HEK293 (cell line): ENCODE results near the gene FAM209A.

Source experiments
- BCL11A ChIP-seq: fragments of 450-650 bp; formaldehyde crosslinking; IDR thresholded peaks from 2 replicates; pipeline ENCODE4 v1.5.1; 2016; ENCODE audit warnings: low read depth, missing biosample characterization, missing genetic modification characterization
- IKZF3 ChIP-seq: fragments of 450-650 bp; IDR thresholded peaks from 2 replicates; pipeline ENCODE4 v1.5.0; 2018; ENCODE audit warnings: missing biosample characterization, mild to moderate bottlenecking, missing genetic modification characterization, moderate library complexity
- KLF16 ChIP-seq: fragments of 450-650 bp; formaldehyde crosslinking; IDR thresholded peaks from 2 replicates; pipeline ENCODE4 v1.5.1; 2017; ENCODE audit warnings: missing biosample characterization, missing genetic modification characterization
- MZF1 ChIP-seq: fragments of 450-650 bp; formaldehyde crosslinking; IDR thresholded peaks from 2 replicates; pipeline ENCODE4 v1.5.1; 2017; ENCODE audit warnings: missing biosample characterization, missing genetic modification characterization, borderline replicate concordance
- OVOL3 ChIP-seq: fragments of 450-650 bp; formaldehyde crosslinking; IDR thresholded peaks from 2 replicates; pipeline ENCODE4 v1.5.1; 2016; ENCODE audit warnings: missing biosample characterization, missing genetic modification characterization
- RBAK ChIP-seq: fragments of 450-650 bp; formaldehyde crosslinking; IDR thresholded peaks from 2 replicates; pipeline ENCODE4 v1.5.1; 2016; ENCODE audit warnings: missing biosample characterization, missing genetic modification characterization
- SALL2 ChIP-seq: fragments of 450-650 bp; formaldehyde crosslinking; IDR thresholded peaks from 2 replicates; pipeline ENCODE4 v1.5.0; 2017; ENCODE audit warnings: missing biosample characterization, mild to moderate bottlenecking, missing genetic modification characterization, borderline replicate concordance
- SETDB1 ChIP-seq: IDR thresholded peaks from one replicate; pipeline ENCODE4 v1.6.1; 2017; ENCODE audit warnings: mild to moderate bottlenecking, low read length, moderate library complexity, mixed read lengths; ENCODE audit not compliant: insufficient read length
- SP3 ChIP-seq: fragments of 450-650 bp; formaldehyde crosslinking; IDR thresholded peaks from 2 replicates; pipeline ENCODE4 v1.5.1; 2016; ENCODE audit warnings: missing biosample characterization, missing genetic modification characterization
- TRIM28 ChIP-seq: IDR thresholded peaks from 2 replicates; pipeline ENCODE4 v1.6.1; 2011; ENCODE audit warnings: low read length, control low read depth, borderline replicate concordance
- YY2 ChIP-seq: fragments of 450-650 bp; formaldehyde crosslinking; IDR thresholded peaks from 2 replicates; pipeline ENCODE4 v1.5.1; 2016; ENCODE audit warnings: missing biosample characterization, missing genetic modification characterization
- ZEB2 ChIP-seq: fragments of 450-650 bp; formaldehyde crosslinking; IDR thresholded peaks from 2 replicates; pipeline ENCODE4 v1.5.1; 2016; ENCODE audit warnings: missing biosample characterization, missing genetic modification characterization
- ZNF112 ChIP-seq: fragments of 450-650 bp; formaldehyde crosslinking; IDR thresholded peaks from 2 replicates; pipeline ENCODE4 v1.5.0; 2017; ENCODE audit warnings: missing biosample characterization, missing genetic modification characterization
- ZNF114 ChIP-seq: fragments of 450-650 bp; formaldehyde crosslinking; IDR thresholded peaks from 2 replicates; pipeline ENCODE4 v1.5.0; 2017; ENCODE audit warnings: missing biosample characterization, missing genetic modification characterization
- ZNF133 ChIP-seq: fragments of 450-650 bp; formaldehyde crosslinking; IDR thresholded peaks from 2 replicates; pipeline ENCODE4 v1.5.1; 2016; ENCODE audit warnings: missing biosample characterization, missing genetic modification characterization
- ZNF19 ChIP-seq: fragments of 450-650 bp; formaldehyde crosslinking; IDR thresholded peaks from 2 replicates; pipeline ENCODE4; 2016; ENCODE audit warnings: missing biosample characterization, missing genetic modification characterization, low read depth
- ZNF223 ChIP-seq: fragments of 450-650 bp; formaldehyde crosslinking; IDR thresholded peaks from 2 replicates; pipeline ENCODE4 v1.5.1; 2016; ENCODE audit warnings: missing biosample characterization, missing genetic modification characterization
- ZNF274 ChIP-seq, 2 experiments: fragments of 200-500 bp in 1 of 2; fragments of 450-650 bp in 1 of 2; sonication (Bioruptor generic) in 1 of 2; formaldehyde crosslinking in 1 of 2; IDR thresholded peaks; 2 replicates each; pipeline versions ENCODE4 v1.5.1 to v1.6.1; 2014 to 2016; ENCODE audit warnings: borderline replicate concordance in 1 of 2, inconsistent platforms in 1 of 2, low read length in 1 of 2, missing biosample characterization in 1 of 2, missing genetic modification characterization in 1 of 2
- ZNF350 ChIP-seq: fragments of 450-650 bp; formaldehyde crosslinking; IDR thresholded peaks from 2 replicates; pipeline ENCODE4 v1.5.0; 2017; ENCODE audit warnings: missing biosample characterization, mild to moderate bottlenecking, missing genetic modification characterization
- ZNF362 ChIP-seq: fragments of 450-650 bp; formaldehyde crosslinking; IDR thresholded peaks from 2 replicates; pipeline ENCODE4 v1.5.1; 2016; ENCODE audit warnings: missing biosample characterization, missing genetic modification characterization
- ZNF510 ChIP-seq: fragments of 450-650 bp; formaldehyde crosslinking; IDR thresholded peaks from 2 replicates; pipeline ENCODE4 v1.5.1; 2018; ENCODE audit warnings: mild to moderate bottlenecking, missing genetic modification characterization, missing biosample characterization; ENCODE audit not compliant: insufficient replicate concordance
- ZNF514 ChIP-seq: fragments of 450-650 bp; formaldehyde crosslinking; IDR thresholded peaks from 2 replicates; pipeline ENCODE4 v1.5.1; 2016; ENCODE audit warnings: missing biosample characterization, missing genetic modification characterization
- ZNF529 ChIP-seq: fragments of 450-650 bp; formaldehyde crosslinking; IDR thresholded peaks from 2 replicates; pipeline ENCODE4 v1.5.1; 2017; ENCODE audit warnings: missing genetic modification characterization, missing biosample characterization; ENCODE audit not compliant: insufficient replicate concordance
- ZNF555 ChIP-seq: fragments of 450-650 bp; formaldehyde crosslinking; conservative IDR thresholded peaks from 2 replicates; pipeline ENCODE4 v1.5.1; 2017; ENCODE audit warnings: missing biosample characterization, mild to moderate bottlenecking, missing genetic modification characterization, inconsistent platforms
- ZNF560 ChIP-seq: fragments of 450-650 bp; formaldehyde crosslinking; IDR thresholded peaks from 2 replicates; pipeline ENCODE4 v1.5.1; 2017; ENCODE audit warnings: missing biosample characterization, missing genetic modification characterization, borderline replicate concordance
- ZNF621 ChIP-seq: fragments of 450-650 bp; formaldehyde crosslinking; IDR thresholded peaks from 2 replicates; pipeline ENCODE4 v1.5.1; 2017; ENCODE audit warnings: missing biosample characterization, missing genetic modification characterization
- ZNF626 ChIP-seq: fragments of 450-650 bp; sonication (Bioruptor Pico); formaldehyde crosslinking; IDR thresholded peaks from 2 replicates; pipeline ENCODE4 v1.5.1; 2018; ENCODE audit warnings: missing biosample characterization, missing genetic modification characterization, inconsistent platforms
- ZNF701 ChIP-seq: fragments of 450-650 bp; formaldehyde crosslinking; IDR thresholded peaks from 2 replicates; pipeline ENCODE4 v1.5.1; 2016; ENCODE audit warnings: missing biosample characterization, missing genetic modification characterization
- ZNF785 ChIP-seq: fragments of 450-650 bp; formaldehyde crosslinking; IDR thresholded peaks from 2 replicates; pipeline ENCODE4 v1.5.1; 2016; ENCODE audit warnings: missing biosample characterization, missing genetic modification characterization
- ZNF792 ChIP-seq: fragments of 450-650 bp; formaldehyde crosslinking; IDR thresholded peaks from 2 replicates; pipeline ENCODE4 v1.5.1; 2016; ENCODE audit warnings: missing biosample characterization, missing genetic modification characterization
- TF ChIP-seq, protein P1 (sequence below): IDR thresholded peaks from 2 replicates; pipeline ENCODE4 v1.6.1; 2011; ENCODE audit warnings: mild to moderate bottlenecking, low read depth, low read length, borderline replicate concordance
- TF ChIP-seq, protein P2 (sequence below): fragments of 450-650 bp; formaldehyde crosslinking; IDR thresholded peaks from 2 replicates; pipeline ENCODE4 v1.5.1; 2016; ENCODE audit warnings: missing biosample characterization, missing genetic modification characterization
- TF ChIP-seq, protein P3 (sequence below): fragments of 450-650 bp; formaldehyde crosslinking; IDR thresholded peaks from 2 replicates; pipeline ENCODE4 v1.5.1; 2016; ENCODE audit warnings: missing biosample characterization, missing genetic modification characterization, low read depth
- TF ChIP-seq, protein P4 (sequence below): fragments of 450-650 bp; formaldehyde crosslinking; IDR thresholded peaks from 2 replicates; pipeline ENCODE4 v1.5.1; 2016; ENCODE audit warnings: missing biosample characterization, missing genetic modification characterization

Gene FAM209A

DNA sequence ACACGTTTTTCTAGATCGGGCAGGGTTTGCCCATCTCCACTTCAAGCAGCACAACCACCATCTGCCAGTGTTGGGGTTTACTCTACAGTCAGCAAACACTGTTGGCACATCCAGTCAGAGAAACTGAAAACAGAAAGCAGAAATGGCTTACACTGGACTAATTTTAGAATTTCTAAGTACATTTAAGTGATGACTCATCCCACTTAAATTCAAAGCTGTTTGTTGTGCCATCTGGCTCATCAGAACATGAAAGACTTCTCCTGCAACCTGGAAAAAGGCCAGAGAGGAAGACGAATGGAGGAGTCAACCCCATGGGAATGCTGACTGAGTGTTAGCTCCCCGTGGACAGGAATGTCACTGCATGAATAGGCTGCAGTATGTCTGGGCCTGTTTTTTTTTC, 30.3 kb downstream of the FAM209A start (continued):
- TF ChIP-seq ZNF114 (tag by site-specific recombination): no peak
- TF ChIP-seq ZNF792 (tag by site-specific recombination): no peak
- no peak for TF ChIP-seq ZNF626 (tag by site-specific recombination)
- no peak for TF ChIP-seq BCL11A
- peak; percentile 75 for TF ChIP-seq ZEB2 (tag by site-specific recombination)
- TF ChIP-seq, protein P1, sequence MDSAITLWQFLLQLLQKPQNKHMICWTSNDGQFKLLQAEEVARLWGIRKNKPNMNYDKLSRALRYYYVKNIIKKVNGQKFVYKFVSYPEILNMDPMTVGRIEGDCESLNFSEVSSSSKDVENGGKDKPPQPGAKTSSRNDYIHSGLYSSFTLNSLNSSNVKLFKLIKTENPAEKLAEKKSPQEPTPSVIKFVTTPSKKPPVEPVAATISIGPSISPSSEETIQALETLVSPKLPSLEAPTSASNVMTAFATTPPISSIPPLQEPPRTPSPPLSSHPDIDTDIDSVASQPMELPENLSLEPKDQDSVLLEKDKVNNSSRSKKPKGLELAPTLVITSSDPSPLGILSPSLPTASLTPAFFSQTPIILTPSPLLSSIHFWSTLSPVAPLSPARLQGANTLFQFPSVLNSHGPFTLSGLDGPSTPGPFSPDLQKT: no peak
- no peak for TF ChIP-seq ZNF555 (tag by site-specific recombination)
- TF ChIP-seq RBAK (tag by site-specific recombination): no peak
- TF ChIP-seq ZNF510 (tag by site-specific recombination): no peak
- no peak for TF ChIP-seq ZNF701
- peak; percentile 80 for TF ChIP-seq IKZF3
- TF ChIP-seq MZF1 (tag by site-specific recombination): no peak
- no peak for TF ChIP-seq ZNF560
- peak; percentile 41; the same call in 1 of the 2 replicates for TF ChIP-seq KLF16 (tag by site-specific recombination)
- no peak for TF ChIP-seq OVOL3 (tag by site-specific recombination)
- TF ChIP-seq SETDB1: no peak
- TF ChIP-seq, protein P2, sequence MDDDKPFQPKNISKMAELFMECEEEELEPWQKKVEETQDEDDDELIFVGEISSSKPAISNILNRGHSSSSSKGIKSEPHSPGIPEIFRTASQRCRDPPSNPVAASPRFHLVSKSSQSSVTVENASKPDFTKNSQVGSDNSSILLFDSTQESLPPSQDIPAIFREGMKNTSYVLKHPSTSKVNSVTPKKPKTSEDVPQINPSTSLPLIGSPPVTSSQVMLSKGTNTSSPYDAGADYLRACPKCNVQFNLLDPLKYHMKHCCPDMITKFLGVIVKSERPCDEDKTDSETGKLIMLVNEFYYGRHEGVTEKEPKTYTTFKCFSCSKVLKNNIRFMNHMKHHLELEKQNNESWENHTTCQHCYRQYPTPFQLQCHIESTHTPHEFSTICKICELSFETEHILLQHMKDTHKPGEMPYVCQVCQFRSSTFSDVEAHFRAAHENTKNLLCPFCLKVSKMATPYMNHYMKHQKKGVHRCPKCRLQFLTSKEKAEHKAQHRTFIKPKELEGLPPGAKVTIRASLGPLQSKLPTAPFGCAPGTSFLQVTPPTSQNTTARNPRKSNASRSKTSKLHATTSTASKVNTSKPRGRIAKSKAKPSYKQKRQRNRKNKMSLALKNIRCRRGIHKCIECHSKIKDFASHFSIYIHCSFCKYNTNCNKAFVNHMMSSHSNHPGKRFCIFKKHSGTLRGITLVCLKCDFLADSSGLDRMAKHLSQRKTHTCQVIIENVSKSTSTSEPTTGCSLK: no peak
- 0 out of 2 replicates have a peak, but pooled peaks have one; percentile 13 for TF ChIP-seq ZNF362
- no peak for TF ChIP-seq ZNF350 (tag by site-specific recombination)
- TF ChIP-seq ZNF785: no peak
- TF ChIP-seq ZNF19 (tag by site-specific recombination): no peak
- TF ChIP-seq, protein P3, sequence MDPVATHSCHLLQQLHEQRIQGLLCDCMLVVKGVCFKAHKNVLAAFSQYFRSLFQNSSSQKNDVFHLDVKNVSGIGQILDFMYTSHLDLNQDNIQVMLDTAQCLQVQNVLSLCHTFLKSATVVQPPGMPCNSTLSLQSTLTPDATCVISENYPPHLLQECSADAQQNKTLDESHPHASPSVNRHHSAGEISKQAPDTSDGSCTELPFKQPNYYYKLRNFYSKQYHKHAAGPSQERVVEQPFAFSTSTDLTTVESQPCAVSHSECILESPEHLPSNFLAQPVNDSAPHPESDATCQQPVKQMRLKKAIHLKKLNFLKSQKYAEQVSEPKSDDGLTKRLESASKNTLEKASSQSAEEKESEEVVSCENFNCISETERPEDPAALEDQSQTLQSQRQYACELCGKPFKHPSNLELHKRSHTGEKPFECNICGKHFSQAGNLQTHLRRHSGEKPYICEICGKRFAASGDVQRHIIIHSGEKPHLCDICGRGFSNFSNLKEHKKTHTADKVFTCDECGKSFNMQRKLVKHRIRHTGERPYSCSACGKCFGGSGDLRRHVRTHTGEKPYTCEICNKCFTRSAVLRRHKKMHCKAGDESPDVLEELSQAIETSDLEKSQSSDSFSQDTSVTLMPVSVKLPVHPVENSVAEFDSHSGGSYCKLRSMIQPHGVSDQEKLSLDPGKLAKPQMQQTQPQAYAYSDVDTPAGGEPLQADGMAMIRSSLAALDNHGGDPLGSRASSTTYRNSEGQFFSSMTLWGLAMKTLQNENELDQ (tag by site-specific recombination): no peak
- TF ChIP-seq ZNF223 (tag by site-specific recombination): no peak
- TF ChIP-seq ZNF274 (IDR thresholded peaks at IDR 0.05; ENCODE audit: low read length): no peak
- TF ChIP-seq ZNF274 (tag by site-specific recombination; IDR thresholded peaks at IDR 0.05; ENCODE audit: borderline replicate concordance): no peak
- TF ChIP-seq, protein P4, sequence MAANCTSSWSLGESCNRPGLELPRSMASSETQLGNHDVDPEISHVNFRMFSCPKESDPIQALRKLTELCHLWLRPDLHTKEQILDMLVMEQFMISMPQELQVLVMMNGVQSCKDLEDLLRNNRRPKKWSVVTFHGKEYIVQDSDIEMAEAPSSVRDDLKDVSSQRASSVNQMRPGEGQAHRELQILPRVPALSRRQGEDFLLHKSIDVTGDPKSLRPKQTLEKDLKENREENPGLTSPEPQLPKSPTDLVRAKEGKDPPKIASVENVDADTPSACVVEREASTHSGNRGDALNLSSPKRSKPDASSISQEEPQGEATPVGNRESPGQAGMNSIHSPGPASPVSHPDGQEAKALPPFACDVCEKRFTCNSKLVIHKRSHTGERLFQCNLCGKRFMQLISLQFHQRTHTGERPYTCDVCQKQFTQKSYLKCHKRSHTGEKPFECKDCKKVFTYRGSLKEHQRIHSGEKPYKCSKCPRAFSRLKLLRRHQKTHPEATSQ: no peak
- TF ChIP-seq ZNF621: no peak
- no peak for TF ChIP-seq ZNF112 (tag by site-specific recombination)
- TF ChIP-seq SALL2 (tag by site-specific recombination): no peak
- TF ChIP-seq ZNF514 (tag by site-specific recombination): no peak
- TF ChIP-seq ZNF133 (tag by site-specific recombination): no peak
- TF ChIP-seq TRIM28: peak; percentile 26; the same call in 1 of the 2 replicates
- TF ChIP-seq ZNF529: no peak
- TF ChIP-seq YY2: no peak
- peak; percentile 21; the same call in 1 of the 2 replicates for TF ChIP-seq SP3 (tag by site-specific recombination)
